IPS DF 19.7 (cell line): ENCODE results near the gene LCN12.
A peak's percentile ranks its signal among the peaks of the same experiment; 100 is the strongest.

Experiments
- DNase-seq: peaks from one replicate; pipeline ENCODE4 v3.0.0-alpha.2; 2013; ENCODE audit warnings: low read depth, low spot score

The LCN12 gene

DNA sequence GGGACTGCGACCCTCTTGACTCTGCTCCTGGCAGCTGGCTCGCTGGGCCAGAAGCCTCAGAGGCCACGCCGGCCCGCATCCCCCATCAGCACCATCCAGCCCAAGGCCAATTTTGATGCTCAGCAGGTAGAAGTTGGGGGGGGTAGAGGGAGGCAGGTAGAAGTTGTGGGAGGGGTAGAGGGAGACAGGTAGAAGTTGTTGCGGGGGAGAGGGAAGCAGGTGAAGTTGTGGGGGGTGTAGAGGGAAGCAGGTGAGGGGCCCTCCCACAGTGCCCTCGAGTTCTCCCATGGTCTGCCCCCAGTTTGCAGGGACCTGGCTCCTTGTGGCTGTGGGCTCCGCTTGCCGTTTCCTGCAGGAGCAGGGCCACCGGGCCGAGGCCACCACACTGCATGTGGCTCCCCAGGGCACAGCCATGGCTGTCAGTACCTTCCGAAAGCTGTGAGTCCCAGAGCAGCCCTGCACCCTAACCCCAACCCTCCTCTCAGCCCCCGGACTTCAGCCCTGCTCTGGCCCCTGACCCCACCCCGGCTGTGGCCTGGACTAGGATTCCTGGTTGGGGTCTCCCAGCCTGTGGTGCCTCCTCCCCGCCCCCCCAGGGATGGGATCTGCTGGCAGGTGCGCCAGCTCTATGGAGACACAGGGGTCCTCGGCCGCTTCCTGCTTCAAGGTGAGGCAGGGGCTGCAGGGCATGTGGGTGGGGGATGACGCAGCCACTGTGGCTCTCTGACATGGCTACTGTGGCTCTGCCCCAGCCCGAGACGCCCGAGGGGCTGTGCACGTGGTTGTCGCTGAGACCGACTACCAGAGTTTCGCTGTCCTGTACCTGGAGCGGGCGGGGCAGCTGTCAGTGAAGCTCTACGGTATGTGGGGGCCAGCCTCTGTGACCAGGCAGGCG lies 6.5 kb upstream of the LCN12 start:
- no peak for DNase-seq

- no peak for DNase-seq
These were observed 5.6 kb upstream of the LCN12 start for GRCh38 chr9:136946228-136947027.

GRCh38 chr9:136947028-136947891 lies 4.8 kb upstream of the LCN12 start:
- DNase-seq, result no peak

GRCh38 chr9:136947955-136948510 lies 4.0 kb upstream of the LCN12 start:
- no peak for DNase-seq

- no peak for DNase-seq
These were observed 2.7 kb upstream of the LCN12 start for GRCh38 chr9:136949239-136949816.

GRCh38 chr9:136949817-136950655 lies 2.0 kb upstream of the LCN12 start:
- DNase-seq, result peak; percentile 75

- DNase-seq, result no peak
These were observed 1.3 kb upstream of the LCN12 start for GRCh38 chr9:136950656-136951276.

GRCh38 chr9:136952321-136952850 lies 313 bp downstream of the LCN12 start:
- DNase-seq, result no peak

GRCh38 chr9:136952876-136953770 lies 1.1 kb downstream of the LCN12 start:
- no peak for DNase-seq

DNA sequence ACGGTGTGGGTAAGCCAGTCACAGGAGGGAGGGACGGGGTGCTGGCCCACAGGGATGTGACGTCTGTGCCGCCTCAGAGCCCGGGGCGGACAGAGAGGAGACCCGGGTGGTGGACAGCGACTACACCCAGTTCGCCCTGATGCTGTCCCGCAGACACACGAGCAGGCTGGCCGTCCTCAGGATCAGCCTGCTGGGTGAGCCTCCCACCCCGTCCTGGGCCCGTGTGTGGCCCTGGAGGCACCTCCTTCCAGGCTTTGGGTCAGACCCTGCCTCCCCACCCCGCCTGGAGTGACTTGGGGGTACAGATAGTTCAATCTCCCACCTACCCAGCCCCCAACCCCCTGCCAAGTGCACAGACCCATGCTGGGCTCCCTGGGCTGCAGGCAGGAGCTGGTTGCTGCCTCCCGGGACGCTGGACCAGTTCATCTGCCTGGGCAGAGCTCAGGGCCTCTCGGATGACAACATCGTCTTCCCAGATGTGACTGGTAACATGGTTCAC lies 1.7 kb downstream of the LCN12 start:
- no peak for DNase-seq

GRCh38 chr9:136954270-136955083 lies 2.4 kb downstream of the LCN12 start:
- no peak for DNase-seq

DNA sequence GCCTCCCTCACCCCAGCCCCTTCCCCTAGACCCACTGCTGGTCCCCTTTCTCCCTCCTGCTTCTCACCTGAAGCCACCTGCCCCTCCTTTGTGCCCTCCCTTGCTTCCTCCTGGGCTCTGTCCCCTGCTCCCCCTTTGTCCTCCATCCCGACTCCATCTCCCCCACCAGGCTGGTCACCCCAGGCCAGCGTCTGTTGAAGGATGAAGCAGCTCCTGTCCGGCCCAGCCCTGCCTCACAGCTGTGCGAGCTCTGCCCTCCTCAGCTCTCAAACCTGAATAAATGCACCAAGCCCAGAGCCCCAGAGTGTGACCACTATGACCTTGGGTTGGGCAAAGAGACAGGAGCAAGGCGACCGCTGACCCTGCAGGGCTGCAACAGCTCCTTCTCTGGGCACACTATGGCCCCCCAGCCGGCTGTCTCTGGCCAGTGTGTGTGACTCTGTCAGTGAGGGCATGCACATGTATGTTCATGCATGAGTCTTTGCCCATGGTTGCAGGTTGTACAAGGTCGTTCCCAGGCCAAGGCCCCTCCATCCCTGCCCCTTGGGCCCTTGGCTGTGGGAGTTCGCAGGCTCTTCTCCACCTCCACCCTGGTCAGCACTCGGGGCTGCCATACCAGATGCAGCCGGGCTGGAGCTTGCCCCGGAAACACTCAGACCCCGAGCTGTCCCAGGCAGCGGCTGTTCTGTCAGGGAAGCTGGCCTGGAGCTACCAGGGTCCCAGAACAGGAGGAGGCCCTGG lies 3.3 kb downstream of the LCN12 start:
- no peak for DNase-seq

- no peak for DNase-seq
These were observed 3.9 kb downstream of the LCN12 start for GRCh38 chr9:136955943-136956335.

- DNase-seq, result no peak
These were observed 4.5 kb downstream of the LCN12 start for GRCh38 chr9:136956604-136957003.

DNA sequence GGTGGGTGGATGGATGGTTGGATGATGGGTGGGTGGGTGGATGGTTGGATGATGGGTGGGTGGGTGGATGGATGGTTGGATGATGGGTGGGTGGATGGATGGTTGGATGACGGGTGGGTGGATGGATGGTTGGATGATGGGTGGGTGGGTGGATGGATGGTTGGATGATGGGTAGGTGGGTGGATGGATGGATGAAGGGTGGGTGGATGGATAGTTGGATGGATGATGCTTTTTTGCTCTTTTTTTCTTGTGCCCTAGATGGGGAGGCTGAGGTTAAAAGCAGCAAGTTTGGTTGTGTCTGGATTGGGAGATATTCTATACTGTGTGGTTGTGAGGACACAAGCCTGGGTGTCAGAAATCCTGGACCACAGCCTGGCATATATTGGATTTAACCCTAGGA lies 5.4 kb downstream of the LCN12 start:
- no peak for DNase-seq

DNA sequence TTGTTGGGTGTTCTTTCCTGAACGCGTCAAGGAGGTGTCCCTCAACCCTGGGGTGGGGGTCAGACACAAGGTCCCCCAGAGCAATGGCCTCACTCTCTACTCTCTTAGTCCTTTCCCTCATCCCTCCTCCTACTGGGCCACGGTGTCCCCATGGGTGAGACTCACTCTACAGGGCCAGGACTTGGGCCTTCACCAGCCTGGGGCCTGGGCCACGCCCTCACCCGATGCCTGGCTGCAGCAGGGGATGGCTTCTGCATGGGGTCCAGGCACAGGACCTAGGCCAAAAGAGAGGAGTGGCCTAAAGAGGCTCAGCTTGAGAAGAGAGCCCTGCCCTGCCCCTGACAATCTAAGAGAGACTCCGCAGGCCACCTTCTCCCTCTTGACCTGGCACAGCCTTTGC lies 5.8 kb downstream of the LCN12 start:
- no peak for DNase-seq

DNA sequence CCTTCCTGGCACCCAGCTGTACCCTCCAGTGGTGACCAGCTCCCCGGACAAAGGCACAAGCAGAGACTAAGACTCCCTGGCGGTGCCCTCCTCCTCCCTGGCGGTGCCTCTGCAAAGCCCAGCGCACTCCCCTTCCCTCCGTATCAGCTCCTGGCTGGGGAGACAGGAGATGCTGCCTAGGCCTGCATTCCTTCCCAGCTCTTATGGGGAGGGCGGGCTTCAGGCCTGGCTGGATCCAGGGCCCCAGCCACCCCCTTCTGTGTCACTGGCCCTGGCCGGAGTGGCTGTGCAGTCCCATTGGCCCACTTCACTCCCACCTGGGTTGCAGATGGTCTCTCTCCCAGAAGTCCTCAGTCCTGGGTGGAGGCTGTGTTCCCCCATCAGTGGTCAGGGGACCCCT lies 6.4 kb downstream of the LCN12 start:
- no peak for DNase-seq
